ENCODE measurements around the gene VPS72.

Gene VPS72

GRCh38 chr1:151143057-151143435 is 47.0 kb downstream of the VPS72 start:
- WGBS (ENCODE audit: extremely low coverage, insufficient coverage, low lambda C conversion rate): no CpG with 5 or more reads among the region's 7 CpGs
- peaks cover 22% of the 10 kb centered on the region for H3K4me1 ChIP-seq (ENCODE audit: control insufficient read depth, low read depth, low read length)

DNA sequence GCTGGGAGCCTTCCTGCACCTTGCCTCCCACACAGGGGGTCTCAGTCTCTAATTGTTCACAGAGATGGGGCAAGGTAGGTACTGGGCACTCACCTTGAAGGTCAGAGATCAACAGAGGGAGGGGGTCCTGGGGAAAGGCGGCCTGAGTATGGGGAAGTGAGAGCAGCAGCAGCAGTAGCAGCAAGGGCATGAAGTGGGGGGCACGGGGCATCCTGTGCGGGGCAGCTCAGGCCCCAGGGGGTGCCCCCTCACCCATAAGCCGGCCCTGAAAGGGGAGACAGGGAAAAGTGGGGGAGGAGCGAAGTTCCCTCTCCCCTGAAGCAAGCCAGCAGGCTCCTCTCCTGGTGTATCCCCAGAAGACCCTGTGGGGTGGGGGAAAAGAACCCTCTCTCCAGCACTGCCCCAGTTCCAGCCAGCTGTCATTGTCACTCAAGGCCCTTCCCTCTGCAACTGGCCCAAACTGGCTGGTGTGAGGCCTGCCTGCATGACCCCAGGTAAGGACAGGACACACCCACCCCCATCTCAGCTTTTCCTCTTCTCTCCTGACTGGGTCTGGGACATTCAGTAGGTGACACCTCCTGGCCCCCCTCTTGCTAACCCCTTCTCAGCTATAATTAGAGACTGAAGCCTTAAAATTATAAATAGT is 47.5 kb downstream of the VPS72 start:
- peak; percentile 19 for DNase-seq
- whole genome bisulfite sequencing (ENCODE audit: extremely low coverage, insufficient coverage, low lambda C conversion rate): no CpG with 5 or more reads among the region's 5 CpGs
- H3K4me3 ChIP-seq (ENCODE audit: low read length): no peak overlapping the region

More at GRCh38 chr1:151143057-151143435, 47.0 kb downstream of the VPS72 start:
- Histone ChIP-seq H3K4me2 (ENCODE audit: low read length) (no peak overlapping the region), H3K56ac (ENCODE audit: low read length) (peak overlapping the region; percentile 42), H3K4me3 (ENCODE audit: low read length) (no peak overlapping the region), H4K5ac (ENCODE audit: low read length) (no peak overlapping the region), H3K23ac (ENCODE audit: low read length) (no peak overlapping the region), H3K4ac (ENCODE audit: low read depth, low read length) (no peak overlapping the region), H3K79me2 (ENCODE audit: control insufficient read depth, insufficient read depth, low read length) (no peaks in the 10 kb centered on the region), H3K27me3 (ENCODE audit: insufficient read depth, low read length, poor library complexity) (no peaks in the 10 kb centered on the region), H3K9ac (ENCODE audit: low read length) (peak overlapping the region; percentile 38), H3K79me1 (ENCODE audit: low read length) (peaks cover 2% of the 10 kb centered on the region), H4K8ac (ENCODE audit: low read depth, low read length) (no peak overlapping the region), H3K36me3 (ENCODE audit: control insufficient read depth, insufficient read depth, low read length) (no peaks in the 10 kb centered on the region), H2BK5ac (ENCODE audit: low read length) (no peak overlapping the region), H2AK5ac (ENCODE audit: low read length) (no peak overlapping the region), H3K18ac (ENCODE audit: low read length) (no peak overlapping the region), H3K27ac (ENCODE audit: low read depth, low read length) (no peak overlapping the region), H2BK15ac (replicated peaks; ENCODE audit: low read depth) (no peak overlapping the region), H2BK120ac (ENCODE audit: low read depth, low read length) (no peak overlapping the region)
- peak; percentile 35 for DNase-seq

GRCh38 chr1:151137789-151138188 is 52.2 kb downstream of the VPS72 start:
- Histone ChIP-seq H3K4ac (ENCODE audit: low read depth, low read length) (no peak overlapping the region), H2BK120ac (ENCODE audit: low read depth, low read length) (no peak overlapping the region), H3K4me2 (ENCODE audit: low read length) (no peak overlapping the region), H3K36me3 (ENCODE audit: control insufficient read depth, insufficient read depth, low read length) (no peaks in the 10 kb centered on the region), H3K9ac (ENCODE audit: low read length) (no peak overlapping the region), H3K56ac (ENCODE audit: low read length) (no peak overlapping the region), H2BK15ac (replicated peaks; ENCODE audit: low read depth) (no peak overlapping the region), H2AK5ac (ENCODE audit: low read length) (no peak overlapping the region), H3K27me3 (ENCODE audit: insufficient read depth, low read length, poor library complexity) (no peaks in the 10 kb centered on the region), H2BK5ac (ENCODE audit: low read length) (no peak overlapping the region), H4K5ac (ENCODE audit: low read length) (no peak overlapping the region), H3K79me1 (ENCODE audit: low read length) (no peaks in the 10 kb centered on the region), H3K18ac (ENCODE audit: low read length) (no peak overlapping the region), H3K4me3 (ENCODE audit: low read length) (no peak overlapping the region), H3K79me2 (ENCODE audit: control insufficient read depth, insufficient read depth, low read length) (no peaks in the 10 kb centered on the region), H3K27ac (ENCODE audit: low read depth, low read length) (no peak overlapping the region), H4K8ac (ENCODE audit: low read depth, low read length) (no peak overlapping the region), H3K4me1 (ENCODE audit: control insufficient read depth, low read depth, low read length) (no peaks in the 10 kb centered on the region), H3K23ac (ENCODE audit: low read length) (no peak overlapping the region)
- DNase-seq: no peak
- WGBS (ENCODE audit: extremely low coverage, insufficient coverage, low lambda C conversion rate): no CpG with 5 or more reads among the region's 7 CpGs

More for the DNA sequence above, 47.5 kb downstream of the VPS72 start:
- H3K27ac ChIP-seq (ENCODE audit: low read depth, low read length): no peak overlapping the region
- no peak overlapping the region for H3K18ac ChIP-seq (ENCODE audit: low read length)
- no peaks in the 10 kb centered on the region for H3K36me3 ChIP-seq (ENCODE audit: control insufficient read depth, insufficient read depth, low read length)
- no peak overlapping the region for H4K5ac ChIP-seq (ENCODE audit: low read length)
- H2BK120ac ChIP-seq (ENCODE audit: low read depth, low read length): no peak overlapping the region
- no peak overlapping the region for H3K9ac ChIP-seq (ENCODE audit: low read length)
- no peaks in the 10 kb centered on the region for H3K27me3 ChIP-seq (ENCODE audit: insufficient read depth, low read length, poor library complexity)
- no peak overlapping the region for H2BK15ac ChIP-seq (replicated peaks; ENCODE audit: low read depth)
- peaks cover 22% of the 10 kb centered on the region for H3K4me1 ChIP-seq (ENCODE audit: control insufficient read depth, low read depth, low read length)
- H4K8ac ChIP-seq (ENCODE audit: low read depth, low read length): no peak overlapping the region
- H3K4ac ChIP-seq (ENCODE audit: low read depth, low read length): no peak overlapping the region
- H3K23ac ChIP-seq (ENCODE audit: low read length): no peak overlapping the region
- no peaks in the 10 kb centered on the region for H3K79me2 ChIP-seq (ENCODE audit: control insufficient read depth, insufficient read depth, low read length)
- H2AK5ac ChIP-seq (ENCODE audit: low read length): no peak overlapping the region
- no peak overlapping the region for H3K4me2 ChIP-seq (ENCODE audit: low read length)
- no peak overlapping the region for H2BK5ac ChIP-seq (ENCODE audit: low read length)
- H3K56ac ChIP-seq (ENCODE audit: low read length): no peak overlapping the region
- H3K79me1 ChIP-seq (ENCODE audit: low read length): peaks cover 2% of the 10 kb centered on the region

- Histone ChIP-seq H3K18ac (ENCODE audit: low read length) (no peak overlapping the region), H4K8ac (ENCODE audit: low read depth, low read length) (no peak overlapping the region), H3K79me2 (ENCODE audit: control insufficient read depth, insufficient read depth, low read length) (no peaks in the 10 kb centered on the region), H4K5ac (ENCODE audit: low read length) (no peak overlapping the region), H3K27me3 (ENCODE audit: insufficient read depth, low read length, poor library complexity) (no peaks in the 10 kb centered on the region), H3K36me3 (ENCODE audit: control insufficient read depth, insufficient read depth, low read length) (no peaks in the 10 kb centered on the region), H3K79me1 (ENCODE audit: low read length) (no peaks in the 10 kb centered on the region), H3K4ac (ENCODE audit: low read depth, low read length) (no peak overlapping the region), H3K56ac (ENCODE audit: low read length) (no peak overlapping the region), H2BK15ac (replicated peaks; ENCODE audit: low read depth) (no peak overlapping the region), H2BK5ac (ENCODE audit: low read length) (no peak overlapping the region), H3K4me1 (ENCODE audit: control insufficient read depth, low read depth, low read length) (no peaks in the 10 kb centered on the region), H3K4me3 (ENCODE audit: low read length) (no peak overlapping the region), H3K4me2 (ENCODE audit: low read length) (no peak overlapping the region), H3K27ac (ENCODE audit: low read depth, low read length) (no peak overlapping the region), H2AK5ac (ENCODE audit: low read length) (no peak overlapping the region), H3K23ac (ENCODE audit: low read length) (no peak overlapping the region), H2BK120ac (ENCODE audit: low read depth, low read length) (no peak overlapping the region), H3K9ac (ENCODE audit: low read length) (no peak overlapping the region)
- peak; percentile 26 for DNase-seq
- no CpG with 5 or more reads among the region's 12 CpGs for WGBS (ENCODE audit: extremely low coverage, insufficient coverage, low lambda C conversion rate)
Measured at GRCh38 chr1:151135433-151136385, 54.3 kb downstream of the VPS72 start.

DNA sequence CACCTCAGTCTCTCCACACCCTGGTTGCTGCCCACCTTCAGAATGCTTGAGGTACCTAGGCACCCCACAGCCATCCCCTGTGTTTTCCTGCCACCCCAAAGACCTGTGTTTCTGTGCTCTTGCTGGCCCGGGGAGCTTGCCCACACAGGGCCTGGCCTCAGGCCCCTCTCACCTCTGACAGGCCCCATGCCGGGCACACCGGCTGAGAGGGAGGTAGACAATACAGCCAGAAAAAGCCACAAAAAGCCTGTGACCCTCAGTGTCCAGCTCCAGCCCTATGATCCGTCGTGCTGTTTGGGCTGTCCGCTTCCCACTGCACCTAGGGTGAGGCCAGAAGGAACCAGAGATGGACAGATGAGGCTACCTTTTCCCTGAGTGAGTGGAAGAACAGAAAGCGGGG is 55.0 kb downstream of the VPS72 start:
- no peak overlapping the region for H4K8ac ChIP-seq (ENCODE audit: low read depth, low read length)
- DNase-seq: no peak
- no peak overlapping the region for H3K4me2 ChIP-seq (ENCODE audit: low read length)
- no peak overlapping the region for H3K56ac ChIP-seq (ENCODE audit: low read length)
- no peaks in the 10 kb centered on the region for H3K36me3 ChIP-seq (ENCODE audit: control insufficient read depth, insufficient read depth, low read length)
- no peak overlapping the region for H3K4me3 ChIP-seq (ENCODE audit: low read length)
- WGBS (ENCODE audit: extremely low coverage, insufficient coverage, low lambda C conversion rate): no CpG with 5 or more reads among the region's 7 CpGs
- H3K79me2 ChIP-seq (ENCODE audit: control insufficient read depth, insufficient read depth, low read length): no peaks in the 10 kb centered on the region
- H4K5ac ChIP-seq (ENCODE audit: low read length): no peak overlapping the region
- H3K79me1 ChIP-seq (ENCODE audit: low read length): no peaks in the 10 kb centered on the region
- H3K27ac ChIP-seq (ENCODE audit: low read depth, low read length): no peak overlapping the region
- H2BK5ac ChIP-seq (ENCODE audit: low read length): no peak overlapping the region
- H3K4me1 ChIP-seq (ENCODE audit: control insufficient read depth, low read depth, low read length): no peaks in the 10 kb centered on the region
- H3K9ac ChIP-seq (ENCODE audit: low read length): no peak overlapping the region
- H2BK15ac ChIP-seq (replicated peaks; ENCODE audit: low read depth): no peak overlapping the region
- no peak overlapping the region for H3K4ac ChIP-seq (ENCODE audit: low read depth, low read length)
- H2BK120ac ChIP-seq (ENCODE audit: low read depth, low read length): no peak overlapping the region
- H3K23ac ChIP-seq (ENCODE audit: low read length): no peak overlapping the region
- H3K18ac ChIP-seq (ENCODE audit: low read length): no peak overlapping the region
- H2AK5ac ChIP-seq (ENCODE audit: low read length): no peak overlapping the region
- no peaks in the 10 kb centered on the region for H3K27me3 ChIP-seq (ENCODE audit: insufficient read depth, low read length, poor library complexity)

Measured in mesendoderm (in vitro differentiated cells).